Stimulated activated CD8-positive, alpha-beta memory T cell treated with anti-CD3 and anti-CD28 coated beads, Interleukin-12 subunit alpha, Interleukin-12 subunit beta, amount 100 ng/mL, for 4 hours (primary cell): Measurements from ENCODE around the gene CRAT.

Experiments
- DNase-seq: peaks from one replicate; pipeline ENCODE4 v3.0.0-alpha.2; 2020; ENCODE audit warnings: low read depth

Gene CRAT

DNA sequence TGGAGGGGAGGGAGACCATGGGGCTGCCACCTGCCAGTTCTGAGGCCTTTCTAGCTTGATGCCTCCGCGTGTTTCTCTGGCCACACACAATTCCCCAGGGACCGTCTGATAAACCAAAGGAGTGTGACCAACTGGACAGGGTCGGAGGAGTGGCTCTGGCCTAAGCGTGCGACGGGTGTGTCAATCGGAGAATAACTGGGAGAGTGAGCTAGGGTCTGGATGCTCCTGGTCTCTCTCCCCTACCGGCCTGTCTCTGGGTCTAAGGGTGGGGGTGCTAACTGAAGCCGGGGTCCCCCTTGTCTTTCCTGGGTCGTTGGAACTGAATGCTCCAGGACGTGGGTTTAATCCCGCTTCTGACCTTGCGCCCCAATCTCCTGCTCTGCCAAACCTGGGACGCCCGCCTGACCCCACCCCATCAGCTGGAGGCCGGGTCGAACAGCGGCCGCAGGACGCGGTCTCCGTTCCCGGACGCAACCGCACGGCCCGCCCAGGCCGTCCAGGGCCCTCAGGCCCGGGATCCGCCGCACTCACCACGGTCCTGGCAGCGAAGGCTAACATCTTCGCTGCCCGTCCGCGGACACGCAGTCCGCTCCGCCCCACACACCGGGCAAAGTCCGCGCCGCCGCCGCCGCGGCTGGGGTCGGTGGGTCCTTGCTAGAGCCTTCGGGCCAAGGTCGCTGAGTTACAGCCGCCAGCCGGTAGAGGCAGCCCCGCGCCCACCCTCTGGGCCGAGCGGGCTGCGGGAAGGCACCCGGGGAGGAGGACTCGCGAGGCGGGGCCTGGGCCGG lies 447 bp downstream of the CRAT start:
- no peak for DNase-seq

DNA sequence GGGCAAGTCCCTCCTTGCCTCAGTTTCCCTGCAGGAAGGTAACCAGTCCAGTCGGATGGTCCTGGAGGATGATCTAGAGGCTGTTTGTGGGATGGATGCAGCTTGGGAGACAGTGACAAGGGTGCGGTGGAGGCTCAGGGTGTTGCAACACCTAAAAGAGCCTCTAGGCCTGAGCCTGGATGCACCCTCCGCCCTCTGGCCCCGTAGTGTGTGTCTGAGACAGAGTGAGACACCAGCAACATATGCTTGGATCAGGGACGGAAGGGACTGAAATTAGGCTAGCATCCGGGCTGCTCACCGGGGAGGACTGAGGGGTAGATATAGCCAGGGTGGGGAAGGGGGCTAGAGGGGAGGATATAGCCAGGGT lies 1.1 kb downstream of the CRAT start:
- no peak for DNase-seq

DNA sequence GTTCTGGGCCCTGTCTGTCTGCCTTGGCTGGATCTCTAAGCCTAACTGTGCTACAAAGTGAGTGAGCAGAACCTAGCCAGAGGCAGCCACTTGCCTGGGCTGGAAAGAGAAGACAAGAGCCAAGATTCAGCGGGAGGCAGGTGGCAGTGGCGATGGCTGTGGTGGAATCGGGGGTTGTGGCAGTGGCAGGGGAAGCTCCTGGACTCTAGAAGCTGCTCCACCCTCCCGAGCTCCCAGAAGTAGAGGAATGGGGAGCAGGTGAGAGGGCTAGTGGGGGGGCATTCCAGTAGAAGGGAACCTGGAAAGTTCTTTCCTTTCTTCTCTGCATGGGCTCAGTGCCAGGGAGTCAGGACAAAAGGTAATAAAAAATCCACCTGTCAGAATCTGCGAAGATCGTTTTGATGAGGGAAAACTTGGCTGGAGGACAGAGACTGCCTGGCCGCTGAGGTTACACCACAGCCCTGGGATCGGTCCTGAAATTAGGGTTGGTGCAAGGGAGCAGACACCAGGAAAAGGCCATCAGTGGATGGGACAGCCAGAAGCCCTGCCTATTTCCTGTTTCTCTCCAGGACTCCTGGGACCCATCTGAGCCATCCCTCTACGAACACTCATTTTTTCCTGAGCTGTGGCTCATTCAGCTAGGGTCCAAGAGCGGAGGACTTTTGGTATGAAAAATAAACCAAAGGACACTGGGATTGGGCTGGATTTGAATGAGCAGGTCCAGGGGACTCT lies 1.6 kb downstream of the CRAT start:
- no peak for DNase-seq

DNA sequence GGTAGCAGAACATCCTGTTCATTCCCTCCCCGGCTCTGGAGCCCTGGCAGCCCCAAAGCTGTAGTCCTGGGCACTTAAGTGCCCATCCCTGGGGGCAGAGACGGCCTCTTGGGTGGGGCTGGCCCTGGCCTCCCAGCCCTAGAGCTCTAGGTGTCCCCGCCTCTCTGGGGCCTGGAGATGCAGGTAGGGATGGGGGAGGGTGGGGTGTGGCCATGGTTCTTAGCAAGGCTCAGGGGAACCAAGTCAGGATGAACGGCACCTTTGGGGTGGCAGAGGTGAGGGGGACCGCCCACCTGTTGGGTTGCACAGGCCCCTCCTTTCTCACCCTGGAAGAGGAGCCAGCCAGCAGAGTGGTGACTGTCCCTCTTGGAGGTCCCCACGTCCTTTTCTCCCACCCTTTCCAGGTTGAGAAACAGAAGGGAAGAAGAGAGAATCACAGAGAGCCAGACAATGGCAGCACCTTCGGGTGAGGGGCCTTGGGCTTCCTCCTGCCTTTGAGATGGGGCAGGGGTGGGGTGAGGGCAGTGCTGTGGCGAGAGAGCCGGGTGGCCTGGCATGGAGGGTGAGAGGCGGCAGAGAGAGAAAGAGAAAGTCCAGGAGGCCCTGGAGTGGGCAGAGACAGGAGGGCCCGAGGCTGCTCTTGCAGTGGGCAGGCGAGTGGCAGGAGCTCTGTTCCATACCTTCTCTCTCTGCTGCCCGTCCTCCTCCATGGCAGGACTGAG lies 2.3 kb downstream of the CRAT start:
- DNase-seq: no peak

DNA sequence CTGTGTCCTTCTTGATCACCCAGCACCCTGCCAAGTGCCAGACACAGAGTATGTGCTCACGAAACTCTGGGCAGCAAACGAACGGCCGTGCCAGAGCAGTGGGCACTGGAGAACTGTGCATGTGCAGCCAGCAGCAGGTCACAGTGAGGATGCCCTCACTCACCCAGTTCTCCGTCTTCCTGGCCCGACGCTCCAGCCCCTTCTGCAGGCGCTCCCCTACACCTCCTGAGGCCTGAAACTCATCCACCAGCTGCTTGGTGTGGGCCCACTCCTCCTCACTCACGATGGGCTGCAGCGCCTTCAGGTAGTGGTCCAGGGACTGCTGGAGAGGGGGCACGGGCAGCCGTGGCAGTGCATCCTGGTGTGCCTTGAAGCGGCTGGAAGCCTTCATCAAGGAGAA lies 2.9 kb downstream of the CRAT start:
- DNase-seq: no peak

DNA sequence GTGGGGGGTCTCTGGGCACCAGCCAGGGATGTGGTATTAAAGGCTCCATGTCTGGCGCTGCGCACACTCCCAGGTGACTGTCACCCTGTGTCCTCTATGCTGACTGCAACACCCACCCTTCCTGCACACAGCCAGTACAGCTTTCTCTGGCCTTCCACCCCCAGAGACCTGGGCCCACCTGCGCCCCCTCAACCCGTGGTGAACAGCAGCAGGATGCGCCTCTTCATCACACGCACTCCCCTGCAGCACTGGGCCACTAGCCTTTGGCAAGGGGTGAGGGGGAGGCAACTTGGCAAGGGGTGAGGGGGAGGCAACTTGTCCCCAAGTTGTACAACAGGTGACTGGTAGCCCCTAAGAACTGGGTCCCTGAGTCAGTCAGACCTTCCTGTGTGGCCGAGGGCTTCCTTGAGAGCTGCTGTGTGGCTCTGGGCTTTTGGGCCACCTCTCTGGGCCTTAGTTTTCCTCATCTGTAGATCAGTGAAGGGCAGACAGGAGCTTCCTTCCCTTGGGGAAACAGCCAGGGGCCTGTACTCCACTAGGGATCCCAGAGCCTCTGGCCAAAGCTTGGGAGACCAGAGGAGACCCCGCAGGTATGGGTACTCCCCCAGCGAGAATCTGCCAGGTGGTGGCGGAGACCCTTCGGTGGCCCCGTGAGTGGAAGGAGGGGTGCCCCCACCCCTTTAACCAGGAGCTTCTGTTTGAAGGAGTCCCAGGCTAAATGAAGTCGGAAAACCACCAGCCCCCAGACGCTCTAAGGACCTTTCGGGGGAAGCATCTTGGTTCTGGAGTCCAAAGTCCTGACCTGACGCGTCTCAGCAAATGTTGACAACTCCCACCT lies 4.5 kb downstream of the CRAT start:
- no peak for DNase-seq

DNA sequence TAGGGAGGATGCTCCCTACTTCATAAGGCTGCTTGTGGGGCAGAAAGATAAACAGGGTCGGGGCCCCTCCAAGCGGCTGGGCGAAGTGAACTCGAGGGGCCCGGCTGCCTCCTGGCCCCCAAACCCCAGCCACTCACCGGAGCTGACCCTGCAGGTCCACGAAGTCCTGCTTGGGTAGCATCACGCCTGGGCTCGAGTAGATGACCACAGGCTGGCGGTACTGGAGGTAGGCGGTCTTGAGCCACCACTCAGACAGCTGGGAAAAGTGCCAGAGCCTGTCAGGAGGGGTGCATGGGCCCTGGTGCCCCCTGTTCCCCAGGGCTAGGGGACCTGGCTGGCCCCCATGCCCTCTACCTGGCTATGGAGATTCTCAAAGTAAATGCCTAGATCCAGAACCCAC lies 6.5 kb downstream of the CRAT start:
- DNase-seq: no peak

DNA sequence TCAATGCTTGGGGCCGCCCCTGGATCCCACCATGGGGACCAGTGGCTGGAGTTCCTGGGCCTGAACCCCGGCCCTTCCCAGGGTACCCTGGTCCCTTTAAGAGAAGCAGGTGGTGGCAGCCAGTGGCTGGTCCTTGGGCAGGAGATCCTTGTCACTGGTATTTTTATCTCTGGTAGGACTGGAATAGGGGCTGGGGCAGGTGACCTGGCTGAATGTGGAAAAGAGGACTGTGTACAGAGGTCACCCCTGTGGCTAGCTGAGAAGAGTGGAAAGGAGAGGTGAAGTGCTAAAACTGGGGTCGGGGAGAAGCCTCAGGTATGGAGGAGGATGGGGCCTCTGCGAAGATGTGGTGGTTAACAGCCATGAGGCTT lies 7.0 kb downstream of the CRAT start:
- no peak for DNase-seq

DNA sequence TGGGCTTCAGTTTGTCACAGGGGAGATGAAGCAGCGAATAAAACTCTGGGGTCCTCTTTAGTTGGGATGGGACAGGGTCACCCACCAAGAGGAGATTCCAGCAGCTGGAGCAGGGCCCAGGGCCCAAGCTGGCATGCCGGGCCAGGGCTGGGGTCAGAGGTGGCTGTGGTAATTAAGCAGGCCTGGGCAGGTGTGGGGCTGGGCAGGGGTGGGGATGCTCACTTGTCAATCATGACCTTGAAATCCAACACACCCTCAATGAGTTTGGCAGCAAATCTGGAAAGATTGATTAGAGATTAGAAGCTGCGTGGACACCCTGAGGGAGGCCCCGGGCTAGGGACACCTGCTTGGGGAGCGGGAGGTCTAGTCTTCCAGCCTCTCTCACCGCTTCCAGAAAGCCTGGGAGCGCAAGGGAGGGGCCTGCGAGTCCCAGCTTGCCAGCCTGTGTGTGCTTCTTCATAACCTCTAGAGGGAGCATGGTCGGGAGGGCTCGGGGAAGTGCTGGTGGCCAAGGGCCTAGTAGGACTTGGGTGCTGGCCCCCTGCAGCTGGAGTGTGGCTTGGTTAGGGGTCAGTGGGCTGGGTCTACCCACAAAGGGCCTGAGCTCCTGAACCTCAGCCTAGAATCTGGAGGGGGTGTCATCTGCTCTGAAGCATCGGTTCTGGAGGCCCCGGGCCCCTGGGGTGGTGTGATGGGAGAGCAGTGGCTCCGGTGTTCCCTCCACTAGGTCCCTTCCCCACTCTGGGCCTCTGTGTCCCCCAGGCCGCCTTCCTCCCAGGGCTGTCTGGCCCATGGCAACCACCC lies 7.6 kb downstream of the CRAT start:
- no peak for DNase-seq

DNA sequence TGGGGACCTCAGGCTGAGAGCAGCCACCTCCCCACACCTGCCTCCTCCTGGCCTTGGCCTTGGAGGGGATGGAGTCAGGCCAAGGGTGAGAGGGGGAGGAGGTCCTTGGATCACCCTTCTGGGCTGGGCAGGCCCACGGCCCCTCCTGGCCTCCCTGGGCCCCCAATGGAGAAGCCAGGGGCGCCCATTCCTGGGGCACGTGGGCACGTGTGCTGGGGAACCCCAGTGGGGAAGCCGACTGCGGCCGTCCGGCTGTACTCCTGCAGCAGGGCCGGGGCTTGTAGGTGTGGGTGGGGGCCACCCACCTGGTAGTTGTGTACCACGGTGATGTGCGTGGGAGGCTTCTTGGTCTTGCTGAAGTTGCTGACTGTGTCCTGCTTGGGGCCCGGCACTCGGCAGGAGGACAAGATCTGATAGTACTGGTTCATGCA lies 8.5 kb downstream of the CRAT start:
- no peak for DNase-seq

DNA sequence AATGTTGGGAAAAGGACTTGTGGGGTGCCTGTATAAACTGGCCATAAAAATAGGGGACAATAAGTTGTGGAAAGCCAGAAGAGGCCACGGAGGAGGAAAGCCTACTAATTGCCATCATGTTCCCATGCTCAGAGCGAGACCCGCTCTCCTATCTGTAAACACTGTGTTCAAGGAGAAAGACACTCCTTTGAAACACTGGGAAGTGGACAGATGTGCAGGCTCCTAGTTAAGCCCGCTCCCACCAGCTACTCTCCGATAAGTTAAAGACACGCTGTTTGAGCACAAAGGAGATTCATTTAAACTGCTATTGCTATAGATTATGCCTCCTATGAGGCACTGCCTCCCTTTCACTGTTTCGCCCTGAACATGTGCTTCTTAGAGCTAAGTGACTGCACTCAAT lies 9.3 kb downstream of the CRAT start:
- no peak for DNase-seq

DNA sequence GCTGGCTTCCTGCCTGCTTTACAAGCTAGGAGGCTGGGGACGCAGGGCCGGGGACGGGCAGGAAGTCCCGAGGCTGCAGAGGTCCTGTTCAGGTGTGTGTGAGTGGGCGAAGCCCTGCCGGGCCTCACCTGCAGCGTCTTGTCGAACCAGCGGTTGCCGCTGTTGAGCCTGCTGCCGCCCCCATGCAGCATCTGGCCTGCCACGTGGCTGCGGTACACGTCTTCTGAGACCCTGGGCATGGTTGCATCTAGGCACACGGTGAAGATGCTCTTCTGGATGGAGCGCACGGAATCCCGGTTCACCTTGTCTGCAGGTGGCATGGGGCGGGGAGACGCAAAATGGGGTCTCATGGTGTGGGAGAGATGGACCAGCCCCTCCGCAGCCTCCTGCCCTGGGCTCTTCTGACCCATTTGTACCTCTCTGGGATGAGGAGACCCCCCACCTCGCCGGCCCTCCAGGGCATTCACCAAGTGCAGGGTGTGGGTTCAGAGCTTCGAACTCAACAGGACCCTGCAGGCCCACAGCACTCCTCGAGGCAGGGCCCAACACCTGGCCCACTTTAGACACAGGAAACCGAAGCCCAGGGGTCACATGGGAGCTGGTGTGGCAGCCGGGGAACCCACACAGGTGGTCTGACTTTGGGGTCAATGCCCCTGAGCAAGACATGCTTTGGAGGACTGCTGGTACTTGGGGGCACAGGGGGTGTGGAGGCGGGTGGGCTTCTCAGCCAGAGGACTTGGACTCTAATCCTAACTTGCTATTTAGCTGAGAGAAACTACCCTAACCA lies 10.0 kb downstream of the CRAT start:
- DNase-seq: no peak

DNA sequence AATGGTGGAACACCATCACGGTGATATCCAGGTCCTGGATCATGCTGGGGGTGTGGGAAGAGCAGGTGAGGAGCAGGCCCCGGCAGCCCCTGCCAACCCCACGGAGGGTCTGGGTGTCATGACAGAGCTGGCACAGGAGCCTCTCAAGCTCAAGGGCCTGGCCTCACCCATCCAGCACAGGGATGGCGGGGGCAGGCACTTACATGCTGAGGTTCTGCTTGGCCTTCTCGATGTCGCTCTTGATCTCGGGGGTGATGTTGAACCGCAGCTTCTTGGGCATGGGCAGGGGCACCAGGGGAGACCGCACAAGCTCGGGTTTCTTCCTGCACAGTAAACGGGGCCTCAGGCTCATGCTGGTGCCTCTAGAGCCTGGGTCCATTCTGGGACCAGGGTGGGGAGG lies 12.3 kb downstream of the CRAT start:
- no peak for DNase-seq

DNA sequence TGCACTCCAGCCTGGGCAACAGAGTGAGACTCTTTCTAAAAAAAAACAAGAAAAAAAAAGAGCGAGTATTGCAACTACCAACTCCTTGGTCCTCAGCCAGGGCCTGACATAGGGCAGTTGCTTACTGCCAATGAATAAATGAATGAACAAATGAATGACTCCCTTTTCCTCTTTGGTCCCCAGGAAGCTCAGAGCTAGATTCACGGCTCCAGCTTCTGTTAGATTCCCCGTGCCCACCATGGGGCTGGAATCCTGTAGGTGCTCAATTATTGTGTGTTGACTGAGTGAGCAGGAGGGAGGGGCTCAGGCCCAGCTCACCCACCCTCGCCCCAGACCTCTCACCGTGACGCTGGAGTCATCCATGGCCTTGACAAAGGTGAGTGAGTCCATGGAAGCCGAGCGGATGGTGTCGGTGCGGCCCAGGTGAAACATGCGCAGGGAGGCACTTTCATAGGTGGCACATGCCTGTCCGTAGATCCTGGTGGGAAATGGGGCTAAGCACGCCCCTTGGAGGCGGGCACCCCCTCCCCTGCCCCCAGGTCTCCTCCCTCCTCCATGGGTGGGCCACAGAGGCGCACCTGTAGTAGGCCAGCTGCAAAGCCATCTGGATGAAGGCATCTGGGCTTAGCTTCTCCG lies 12.8 kb downstream of the CRAT start:
- no peak for DNase-seq

DNA sequence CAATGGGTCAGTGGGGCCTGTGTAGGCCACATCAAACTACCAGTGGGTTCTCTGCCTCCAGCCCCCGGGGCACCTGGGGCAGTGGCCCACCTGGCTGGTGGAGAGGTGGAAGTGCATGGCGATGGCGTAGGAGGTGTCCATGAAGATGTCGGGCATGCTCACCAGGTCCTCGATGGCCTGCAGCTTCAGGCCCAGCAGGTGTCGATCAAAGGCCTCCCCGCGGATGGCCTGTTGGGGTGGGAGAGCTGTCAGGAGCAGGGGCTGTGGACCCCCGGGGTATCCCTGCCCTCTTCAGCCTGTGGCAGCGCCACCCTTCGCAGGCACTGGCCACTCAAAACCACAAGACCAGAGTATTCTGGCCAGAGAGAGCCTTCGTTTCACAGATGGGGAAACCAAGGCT lies 14.7 kb downstream of the CRAT start:
- no peak for DNase-seq

DNA sequence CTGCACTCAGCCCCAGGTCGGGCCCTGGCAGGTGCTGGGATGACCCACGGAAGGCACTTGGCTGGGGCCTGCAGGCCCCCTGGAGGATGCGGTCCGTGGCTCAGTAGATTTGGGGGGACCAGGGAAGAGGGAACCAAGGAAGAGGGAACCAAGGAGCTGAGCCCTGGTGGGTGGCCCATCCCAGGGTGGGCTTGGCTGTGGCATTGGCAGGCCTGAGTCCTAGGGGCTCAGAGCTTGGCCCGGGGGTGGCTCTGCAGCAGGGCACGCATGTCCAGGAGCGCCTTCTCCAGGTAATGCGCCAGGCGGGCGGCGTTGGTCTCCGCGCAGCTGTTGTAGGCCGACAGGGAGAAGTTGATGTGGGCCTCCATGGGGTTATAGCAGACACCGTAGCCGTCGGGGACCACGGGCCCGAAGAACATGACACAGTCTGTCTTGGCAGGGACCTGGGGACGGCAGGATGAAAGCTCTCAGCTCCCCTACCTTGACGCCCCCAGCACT lies 15.4 kb downstream of the CRAT start:
- no peak for DNase-seq

DNA sequence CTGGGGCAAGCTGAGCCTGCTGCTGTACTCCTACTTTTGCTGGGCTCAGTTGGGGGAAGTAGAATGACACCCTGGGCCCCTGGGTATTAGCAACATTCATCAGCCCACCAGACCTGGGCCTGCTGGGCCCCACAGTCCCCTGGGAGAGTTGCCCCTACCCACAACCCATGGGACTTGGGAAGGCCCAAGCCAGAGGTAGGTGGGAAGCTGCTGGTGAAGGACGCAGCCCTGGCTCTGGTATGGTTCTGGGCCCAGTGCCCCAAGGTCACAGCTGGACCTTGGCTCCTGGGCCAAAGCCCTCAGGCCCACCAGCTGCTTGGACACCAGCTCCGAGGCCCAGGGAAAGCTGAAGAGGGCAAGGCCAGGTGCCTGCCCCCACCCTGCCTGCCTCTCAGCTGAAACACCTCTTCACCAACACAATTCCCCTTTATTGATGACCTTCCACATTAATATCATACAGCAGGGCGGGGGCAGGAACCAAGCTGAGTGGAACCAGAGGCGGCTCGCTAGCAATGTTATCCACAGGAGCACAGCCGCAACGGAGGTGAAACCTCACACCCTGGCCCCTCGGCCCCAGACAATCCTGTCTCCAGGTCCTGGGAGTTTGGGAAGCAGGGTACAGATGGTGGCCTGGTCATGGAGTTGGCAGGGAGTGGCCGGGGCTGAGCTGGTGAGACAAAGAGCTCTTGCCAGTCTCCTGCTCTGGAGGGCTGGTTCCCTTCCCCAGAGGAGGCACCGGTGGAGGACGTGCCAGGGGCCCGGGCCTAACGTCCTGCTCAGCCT lies 16.0 kb downstream of the CRAT start:
- no peak for DNase-seq

DNA sequence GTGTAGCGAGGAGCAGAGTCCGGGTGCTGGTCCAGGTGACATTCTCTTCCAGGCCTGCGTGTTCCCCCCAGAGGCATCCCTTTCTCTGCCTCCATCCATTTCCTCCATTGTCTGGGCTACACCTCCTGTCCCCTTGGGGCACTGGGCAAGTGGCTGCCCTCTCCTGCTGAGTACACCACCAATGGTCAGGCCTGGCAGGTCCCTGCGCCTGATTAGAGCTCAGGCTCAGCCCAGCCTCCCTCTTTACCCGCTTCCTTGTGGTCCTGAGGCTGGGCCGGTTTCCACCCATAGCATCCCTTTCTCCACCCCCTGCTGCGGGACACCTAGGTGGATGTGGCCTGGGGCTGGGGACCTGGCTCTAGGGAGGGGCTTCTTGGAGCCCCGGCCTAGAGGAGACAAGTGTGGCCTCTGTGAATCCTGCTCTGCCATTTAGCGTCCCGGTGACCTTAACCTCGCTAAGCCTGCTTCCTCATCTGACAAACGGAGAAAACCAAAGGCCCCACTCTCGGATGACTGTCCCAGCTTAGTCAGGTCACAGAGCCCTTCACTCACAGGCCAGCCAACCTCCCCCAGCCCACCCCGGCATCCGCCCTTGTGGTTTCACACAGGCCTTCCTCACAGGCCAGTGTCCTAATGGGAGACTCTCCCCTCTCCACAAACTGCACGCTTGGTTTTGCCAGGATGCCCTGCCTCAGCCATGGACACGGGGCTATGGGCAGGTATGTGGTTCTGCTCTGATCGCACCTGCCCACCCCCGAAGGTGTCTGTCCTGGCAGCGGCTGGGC lies 16.8 kb downstream of the CRAT start:
- no peak for DNase-seq
